Measurements from ENCODE around the gene NFIL3. TPM values are rescaled to one million over a fixed set of nuclear protein-coding genes. Genes with fewer than 3 reads are reported as not detected.
"Not testable (repeated sequence)": the region's sequence is repeated elsewhere in the genome, so short reads cannot be mapped to it uniquely, and the experiment has no call there.

Gene NFIL3
- total RNA-seq, 4 donors from 2014 or later, result 15.8 to 26.4 (median 22.2) TPM

DNA sequence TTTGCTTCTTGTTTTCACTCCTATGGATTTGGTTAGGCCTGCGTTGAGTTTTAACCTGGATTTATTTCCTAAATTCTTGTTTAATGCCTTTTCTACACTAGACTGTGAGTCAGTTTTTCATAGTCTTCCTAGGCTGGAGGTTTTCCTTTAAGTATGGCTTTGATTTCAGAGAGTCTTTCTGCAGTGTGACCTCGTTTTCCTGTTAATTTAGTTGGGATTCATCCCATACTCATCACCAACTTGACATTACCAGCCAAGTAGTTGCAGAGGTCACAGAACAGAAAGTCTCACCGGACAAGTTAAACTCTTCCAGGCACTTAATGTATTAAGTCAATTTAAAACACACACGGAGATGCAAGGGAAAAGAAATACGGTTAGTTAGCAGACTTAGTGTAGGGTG lies 32.2 kb downstream of the NFIL3 start:
- no peak for DNase-seq
- no peak for TF ChIP-seq POLR2A (IDR thresholded peaks at IDR 0.05)
- TF ChIP-seq POLR2AphosphoS5 (IDR thresholded peaks at IDR 0.05), result no peak
- TF ChIP-seq, protein P1, sequence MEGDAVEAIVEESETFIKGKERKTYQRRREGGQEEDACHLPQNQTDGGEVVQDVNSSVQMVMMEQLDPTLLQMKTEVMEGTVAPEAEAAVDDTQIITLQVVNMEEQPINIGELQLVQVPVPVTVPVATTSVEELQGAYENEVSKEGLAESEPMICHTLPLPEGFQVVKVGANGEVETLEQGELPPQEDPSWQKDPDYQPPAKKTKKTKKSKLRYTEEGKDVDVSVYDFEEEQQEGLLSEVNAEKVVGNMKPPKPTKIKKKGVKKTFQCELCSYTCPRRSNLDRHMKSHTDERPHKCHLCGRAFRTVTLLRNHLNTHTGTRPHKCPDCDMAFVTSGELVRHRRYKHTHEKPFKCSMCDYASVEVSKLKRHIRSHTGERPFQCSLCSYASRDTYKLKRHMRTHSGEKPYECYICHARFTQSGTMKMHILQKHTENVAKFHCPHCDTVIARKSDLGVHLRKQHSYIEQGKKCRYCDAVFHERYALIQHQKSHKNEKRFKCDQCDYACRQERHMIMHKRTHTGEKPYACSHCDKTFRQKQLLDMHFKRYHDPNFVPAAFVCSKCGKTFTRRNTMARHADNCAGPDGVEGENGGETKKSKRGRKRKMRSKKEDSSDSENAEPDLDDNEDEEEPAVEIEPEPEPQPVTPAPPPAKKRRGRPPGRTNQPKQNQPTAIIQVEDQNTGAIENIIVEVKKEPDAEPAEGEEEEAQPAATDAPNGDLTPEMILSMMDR (IDR thresholded peaks at IDR 0.05), result no peak
- no peak for TF ChIP-seq EP300 (IDR thresholded peaks at IDR 0.05; ENCODE audit: low read depth)
- H3K4me3 ChIP-seq, result no peak overlapping the region
- H3K27me3 ChIP-seq, result no peaks in the 10 kb centered on the region
- intact Hi-C loops (cut with DNase I; ENCODE audit: low total_unique reads) (no loop called here), in situ Hi-C loops (cut with MboI; ENCODE audit: low pct_ligation_motif_present in 1 of 4, low pct_unique_long_range_greater_than_20kb in 1 of 4, low sequenced_read_pairs in 3 of 4) (no loop called here)
- no peaks in the 10 kb centered on the region for H3K9me3 ChIP-seq
- no peaks in the 10 kb centered on the region for H3K4me1 ChIP-seq
- WGBS, 2 donors (ENCODE audit: low coverage in 1 of 2), result 45 to 65% methylated on average over 4 to 5 of the region's 5 CpGs
- no peak overlapping the region for H3K27ac ChIP-seq
- no peaks in the 10 kb centered on the region for H3K36me3 ChIP-seq

DNA sequence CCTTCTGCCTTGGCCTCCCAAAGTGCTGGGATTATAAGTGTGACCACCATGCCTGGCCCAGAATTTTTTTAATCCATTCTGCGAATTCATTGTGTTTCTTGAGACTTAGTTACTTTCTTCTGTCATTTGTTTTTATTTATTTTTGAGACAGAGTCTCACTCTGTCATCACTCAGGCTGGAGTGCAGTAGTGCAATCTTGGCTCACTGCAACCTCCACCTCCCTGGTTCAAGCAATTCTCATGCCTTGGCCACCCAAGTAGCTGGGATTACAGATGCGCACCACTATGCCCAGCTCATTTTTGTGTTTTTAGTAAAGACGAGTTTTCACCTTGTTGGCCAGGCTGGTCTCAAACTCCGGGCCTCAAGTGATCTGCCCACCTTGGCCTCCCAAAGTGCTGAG lies 33.9 kb downstream of the NFIL3 start:
- in situ Hi-C loops (cut with MboI; ENCODE audit: low pct_ligation_motif_present in 1 of 4, low pct_unique_long_range_greater_than_20kb in 1 of 4, low sequenced_read_pairs in 3 of 4); H3K36me3 ChIP-seq; H3K27ac ChIP-seq; H3K9me3 ChIP-seq; intact Hi-C loops (cut with DNase I; ENCODE audit: low total_unique reads); H3K4me3 ChIP-seq; DNase-seq; H3K27me3 ChIP-seq; H3K4me1 ChIP-seq: not testable (repeated sequence)
- 90 to 96% methylated on average over 2 to 4 of the region's 4 CpGs for WGBS, 2 donors (ENCODE audit: low coverage in 1 of 2)

DNA sequence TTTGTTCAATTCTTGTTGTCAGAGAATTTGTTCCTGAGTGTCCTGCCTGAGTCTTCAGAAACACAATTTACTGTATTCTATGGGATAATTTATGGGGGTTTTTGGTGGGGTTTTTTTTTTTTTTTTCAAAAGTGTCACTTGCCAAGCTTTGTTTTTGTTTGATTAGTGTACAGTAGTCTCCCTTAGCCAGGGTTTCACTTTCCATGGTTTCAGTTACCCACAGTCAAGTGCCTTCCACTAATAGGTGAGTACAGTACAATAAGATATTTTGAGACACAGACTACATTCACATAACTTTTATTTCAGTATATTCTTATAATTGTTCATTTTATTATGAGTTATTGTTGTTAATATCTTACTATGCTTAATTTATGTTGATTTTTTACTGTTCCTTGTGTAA lies 36.9 kb downstream of the NFIL3 start:
- TF ChIP-seq POLR2A (IDR thresholded peaks at IDR 0.05) (no peak), EP300 (IDR thresholded peaks at IDR 0.05; ENCODE audit: low read depth) (no peak), POLR2AphosphoS5 (IDR thresholded peaks at IDR 0.05) (no peak)
- TF ChIP-seq, protein P1 (IDR thresholded peaks at IDR 0.05), result no peak
- Histone ChIP-seq H3K9me3 (no peaks in the 10 kb centered on the region), H3K4me3 (no peak overlapping the region), H3K27me3 (no peaks in the 10 kb centered on the region), H3K36me3 (no peaks in the 10 kb centered on the region), H3K27ac (no peak overlapping the region), H3K4me1 (no peaks in the 10 kb centered on the region)
- intact Hi-C loops (cut with DNase I; ENCODE audit: low total_unique reads) (no loop called here), in situ Hi-C loops (cut with MboI; ENCODE audit: low pct_ligation_motif_present in 1 of 4, low pct_unique_long_range_greater_than_20kb in 1 of 4, low sequenced_read_pairs in 3 of 4) (no loop called here)
- DNase-seq, result no peak

DNA sequence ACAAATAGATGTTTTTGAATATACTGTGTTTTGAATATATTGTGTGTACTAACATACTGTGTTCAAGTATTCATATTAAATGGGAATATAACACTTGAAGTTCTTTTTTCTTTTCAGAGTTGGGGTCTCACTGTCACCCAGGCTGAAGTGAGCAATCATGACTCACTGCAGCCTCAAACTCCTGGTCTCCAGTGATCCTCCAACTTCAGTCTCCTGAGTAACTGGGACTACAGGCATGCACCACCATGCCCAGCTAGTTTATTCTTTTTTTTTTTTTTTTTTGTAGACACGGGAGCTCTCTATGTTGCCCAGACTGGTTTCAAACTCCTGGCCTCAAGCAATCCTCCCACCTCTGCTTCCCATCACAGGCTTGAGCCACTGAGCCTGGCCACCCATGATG lies 38.7 kb downstream of the NFIL3 start:
- H3K4me3 ChIP-seq, result no peak overlapping the region
- in situ Hi-C loops (cut with MboI; ENCODE audit: low pct_ligation_motif_present in 1 of 4, low pct_unique_long_range_greater_than_20kb in 1 of 4, low sequenced_read_pairs in 3 of 4), result no loop called here
- no peak for DNase-seq
- no peaks in the 10 kb centered on the region for H3K36me3 ChIP-seq
- no peak overlapping the region for H3K27ac ChIP-seq
- TF ChIP-seq, protein P1 (IDR thresholded peaks at IDR 0.05), result no peak
- TF ChIP-seq EP300 (IDR thresholded peaks at IDR 0.05; ENCODE audit: low read depth) (no peak), POLR2AphosphoS5 (IDR thresholded peaks at IDR 0.05) (no peak), POLR2A (IDR thresholded peaks at IDR 0.05) (no peak)
- no peaks in the 10 kb centered on the region for H3K4me1 ChIP-seq
- no peaks in the 10 kb centered on the region for H3K9me3 ChIP-seq
- WGBS, 2 donors (ENCODE audit: low coverage in 1 of 2), result 67 to 90% methylated on average over 1 of the region's 1 CpG
- intact Hi-C loops (cut with DNase I; ENCODE audit: low total_unique reads), result no loop called here
- H3K27me3 ChIP-seq, result no peaks in the 10 kb centered on the region

DNA sequence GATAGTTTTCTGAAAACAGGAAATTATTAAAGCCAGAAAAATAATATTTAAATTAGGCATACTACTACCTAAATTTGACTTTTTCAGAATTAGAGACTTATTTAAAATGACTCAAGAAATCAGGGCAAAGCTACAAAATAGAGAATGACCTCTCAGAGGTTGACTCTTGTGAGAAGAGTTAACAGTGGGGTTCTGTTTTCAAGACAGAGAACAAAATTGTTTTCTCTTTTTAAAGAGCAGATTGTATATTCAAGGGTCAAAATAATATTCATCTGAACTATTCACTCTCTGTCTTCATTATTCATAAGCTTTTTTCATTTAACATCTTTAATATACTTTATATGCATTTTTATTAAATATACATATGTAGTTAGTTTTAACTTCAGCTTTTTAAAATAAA lies 40.1 kb downstream of the NFIL3 start:
- TF ChIP-seq EP300 (IDR thresholded peaks at IDR 0.05; ENCODE audit: low read depth), result no peak
- TF ChIP-seq POLR2AphosphoS5 (IDR thresholded peaks at IDR 0.05), result no peak
- TF ChIP-seq POLR2A (IDR thresholded peaks at IDR 0.05), result no peak
- TF ChIP-seq, protein P1 (IDR thresholded peaks at IDR 0.05), result no peak
- Histone ChIP-seq H3K36me3 (no peaks in the 10 kb centered on the region), H3K4me3 (no peak overlapping the region), H3K9me3 (no peaks in the 10 kb centered on the region), H3K4me1 (no peaks in the 10 kb centered on the region), H3K27ac (no peak overlapping the region), H3K27me3 (no peaks in the 10 kb centered on the region)
- in situ Hi-C loops (cut with MboI; ENCODE audit: low pct_ligation_motif_present in 1 of 4, low pct_unique_long_range_greater_than_20kb in 1 of 4, low sequenced_read_pairs in 3 of 4), result no loop called here
- intact Hi-C loops (cut with DNase I; ENCODE audit: low total_unique reads), result no loop called here
- no peak for DNase-seq
